Measurements from ENCODE around the gene OR10A4. TPM values are rescaled to one million over a fixed set of nuclear protein-coding genes. Genes with fewer than 3 reads are reported as not detected.
"Not testable (repeated sequence)": the region's sequence is repeated elsewhere in the genome, so short reads cannot be mapped to it uniquely, and the experiment has no call there.

The OR10A4 gene
- total and polyA plus RNA-seq, 2 of the 13 experiments (the other 11 are each of a cell fraction or from before 2014, with no cell fraction given), result not detected

GRCh38 chr11:6850526-6850925, 25.9 kb upstream of the OR10A4 start:
- Histone ChIP-seq H3K27ac (ENCODE audit: extremely low read length, insufficient read depth, low read length) (no peak overlapping the region), H3K79me2 (ENCODE audit: insufficient read depth, low read length) (no peaks in the 10 kb centered on the region), H2AFZ (ENCODE audit: low read length) (no peak overlapping the region), H3K36me3 (replicated peaks in 1 of 2; ENCODE audit: control insufficient read depth in 1 of 2, insufficient read depth in 2 of 2, low read length in 2 of 2) (no peaks in the 10 kb centered on the region), H3K4me3 (replicated peaks in 1 of 3; ENCODE audit: insufficient read depth in 1 of 3, low read depth in 2 of 3, low read length in 3 of 3) (no peak overlapping the region), H3K4me1 (ENCODE audit: insufficient read depth, low read length) (no peaks in the 10 kb centered on the region), H3K4me2 (ENCODE audit: low read depth, low read length) (no peak overlapping the region), H4K20me1 (ENCODE audit: insufficient read depth, low read length) (no peaks in the 10 kb centered on the region), H3K27me3 (ENCODE audit: control insufficient read depth in 1 of 2, insufficient read depth in 2 of 2, low read length in 2 of 2) (peaks cover 0 to 1% of the 10 kb centered on the region in 2 experiments; a peak in 1 of 5 replicates), H3K9me3 (ENCODE audit: low read length) (0 out of 2 replicates have a peak, but pooled peaks cover 3% of the 10 kb centered on the region), H3K9ac (ENCODE audit: insufficient read depth, low read depth, low read length) (no peak overlapping the region)
- intact Hi-C loops (cut with micrococcal nuclease; ENCODE audit: unreplicated experiment) (no loop called here), in situ Hi-C loops (cut with HindIII; ENCODE audit: extremely low pct_ligation_motif_present, low pct_unique_long_range_greater_than_20kb) (no loop called here)
- CTCF ChIA-PET (ENCODE audit: low intra/inter-chr PET ratio, low total read pairs), result no interaction called here
- DNase-seq (ENCODE audit: low spot score), result no peak
- BruUV-seq (replicated peaks), result no TSS peak
- FAIRE-seq, result no peak
- POLR2A ChIA-PET, result no interaction called here
- no peak for ATAC-seq
- WGBS (ENCODE audit: low lambda C conversion rate), result 46% methylated on average over 2 of the region's 2 CpGs
- no peak for TF ChIP-seq NR2F2 (IDR thresholded peaks at IDR 0.05; ENCODE audit: borderline replicate concordance, low read depth)
- no peak for TF ChIP-seq TRIM24 (CRISPR knock-in tag; IDR thresholded peaks at IDR 0.05)
- TF ChIP-seq SP140L (CRISPR knock-in tag; IDR thresholded peaks at IDR 0.05; ENCODE audit: borderline replicate concordance), result no peak
- TF ChIP-seq RXRB (CRISPR knock-in tag; IDR thresholded peaks at IDR 0.05; ENCODE audit: borderline replicate concordance), result no peak

- H3K79me2 ChIP-seq (ENCODE audit: insufficient read depth, low read length); H2AFZ ChIP-seq (ENCODE audit: low read length); H4K20me1 ChIP-seq (ENCODE audit: insufficient read depth, low read length); in situ Hi-C loops (cut with HindIII; ENCODE audit: extremely low pct_ligation_motif_present, low pct_unique_long_range_greater_than_20kb); BruUV-seq (replicated peaks); H3K4me2 ChIP-seq (ENCODE audit: low read depth, low read length); DNase-seq (ENCODE audit: low spot score); intact Hi-C loops (cut with micrococcal nuclease; ENCODE audit: unreplicated experiment); FAIRE-seq; H3K9me3 ChIP-seq (ENCODE audit: low read length); H3K36me3 ChIP-seq (replicated peaks in 1 of 2; ENCODE audit: control insufficient read depth in 1 of 2, insufficient read depth in 2 of 2, low read length in 2 of 2); H3K9ac ChIP-seq (ENCODE audit: insufficient read depth, low read depth, low read length); H3K4me1 ChIP-seq (ENCODE audit: insufficient read depth, low read length); ATAC-seq; CTCF ChIA-PET (ENCODE audit: low intra/inter-chr PET ratio, low total read pairs); H3K27ac ChIP-seq (ENCODE audit: extremely low read length, insufficient read depth, low read length); H3K4me3 ChIP-seq (replicated peaks in 1 of 3; ENCODE audit: insufficient read depth in 1 of 3, low read depth in 2 of 3, low read length in 3 of 3); H3K27me3 ChIP-seq (ENCODE audit: control insufficient read depth in 1 of 2, insufficient read depth in 2 of 2, low read length in 2 of 2); POLR2A ChIA-PET: not testable (repeated sequence)
- 62% methylated on average over 6 of the region's 6 CpGs for WGBS (ENCODE audit: low lambda C conversion rate)
Measured at GRCh38 chr11:6854801-6855200, 21.6 kb upstream of the OR10A4 start.

All from HepG2 (cell line).